HepG2 (cell line): ENCODE data around the gene SSX4B. TPM values are rescaled to one million over a fixed set of nuclear protein-coding genes. Genes with fewer than 3 reads are reported as not detected.

Experiments
- ATAC-seq: fragments of 200-7000 bp; cut with Tn5 transposase; 3 replicates; pipeline ENCODE4 v1.9.1; 2020; ENCODE audit warnings: mild to moderate bottlenecking, moderate library complexity
- BruUV-seq: library from RNA; stranded (reverse); fragments of 400-500 nt; replicated peaks from 2 replicates; lab custom pipeline; 2021; lab: Mats Ljungman, UMichigan
- CTCF ChIA-PET: fragments of 300-600 bp; formaldehyde crosslinking; extraction: SDS; loops from one replicate; lab custom pipeline; 2021; ENCODE audit warnings: low total read pairs, inconsistent platforms, low intra/inter-chr PET ratio; lab: Yijun Ruan, JAX
- POLR2A ChIA-PET: fragments of 350-600 bp; sonication (Branson Sonifier 250); formaldehyde crosslinking; loops from one replicate; lab custom pipeline; 2020; ENCODE audit warnings: antibody characterized with exemption, inconsistent platforms; lab: Yijun Ruan, JAX
- DNase-seq: peaks from one replicate; pipeline ENCODE4 v3.0.0-alpha.2; 2015; ENCODE audit warnings: low spot score
- FAIRE-seq: peaks from 3 replicates; lab custom pipeline; 2011; peaks lifted over from hg19 to GRCh38; lab: Jason Lieb, UNC
- H2AFZ ChIP-seq: one replicate; pipeline ENCODE4 v1.6.1; 2011; ENCODE audit warnings: low read length, inconsistent platforms
- H3K27ac ChIP-seq: fragments of 300-600 bp; 3 replicates; pipeline ENCODE4 v1.8.0; 2011; ENCODE audit warnings: mixed run types, mild to moderate bottlenecking, mixed read lengths, low read length, inconsistent platforms; ENCODE audit not compliant: insufficient read depth; ENCODE audit errors: extremely low read length
- H3K27me3 ChIP-seq, 2 experiments: fragments of 200-600 bp in 1 of 2; 2 replicates in 1 of 2; 3 replicates in 1 of 2; pipeline versions ENCODE4 v1.6.0 to v1.8.0; 2011; ENCODE audit warnings: low read length in 2 of 2, mild to moderate bottlenecking in 2 of 2, moderate library complexity in 2 of 2, inconsistent platforms in 1 of 2; ENCODE audit not compliant: insufficient read depth in 2 of 2, control insufficient read depth in 1 of 2
- H3K36me3 ChIP-seq, 2 experiments: fragments of 200-600 bp in 1 of 2; replicated peaks in 1 of 2; 2 replicates in 1 of 2; 3 replicates in 1 of 2; pipeline versions ENCODE4 v1.5.1 to v1.8.0; 2011; ENCODE audit warnings: low read length in 2 of 2, inconsistent platforms in 1 of 2; ENCODE audit not compliant: insufficient read depth in 2 of 2, control insufficient read depth in 1 of 2
- H3K4me1 ChIP-seq: 2 replicates; pipeline ENCODE4 v1.5.1; 2012; ENCODE audit warnings: low read length, inconsistent platforms; ENCODE audit not compliant: insufficient read depth
- H3K4me2 ChIP-seq: 2 replicates; pipeline ENCODE4 v1.6.0; 2011; ENCODE audit warnings: low read depth, low read length, inconsistent platforms
- H3K4me3 ChIP-seq, 3 experiments: fragments of 200-600 bp in 1 of 3; sonication (generic), shearing (Covaris generic) in 1 of 3; replicated peaks in 1 of 3; 2 replicates each; pipeline ENCODE4 v1.5.1; 2011 to 2016; ENCODE audit warnings: low read length in 3 of 3, inconsistent platforms in 2 of 3, low read depth in 2 of 3, mild to moderate bottlenecking in 2 of 3, control low read depth in 1 of 3, mixed read lengths in 1 of 3; ENCODE audit not compliant: insufficient read depth in 1 of 3
- H3K79me2 ChIP-seq: one replicate; pipeline ENCODE4 v1.6.1; 2011; ENCODE audit warnings: low read length, inconsistent platforms; ENCODE audit not compliant: insufficient read depth
- H3K9ac ChIP-seq: 2 replicates; pipeline ENCODE4 v1.6.0; 2011; ENCODE audit warnings: mild to moderate bottlenecking, low read depth, low read length, inconsistent platforms; ENCODE audit not compliant: insufficient read depth
- H3K9me3 ChIP-seq: 2 replicates; pipeline ENCODE4 v1.5.1; 2012; ENCODE audit warnings: mild to moderate bottlenecking, low read length
- H4K20me1 ChIP-seq: 2 replicates; pipeline ENCODE4 v1.6.0; 2011; ENCODE audit warnings: inconsistent platforms, mild to moderate bottlenecking, low read length, moderate library complexity; ENCODE audit not compliant: insufficient read depth
- HOXA3 ChIP-seq: sonication (generic); formaldehyde crosslinking; IDR thresholded peaks from 2 replicates; pipeline ENCODE4 v1.5.0; 2020; ENCODE audit warnings: missing genetic modification reagents
- MAFG ChIP-seq: sonication (generic); formaldehyde crosslinking; IDR thresholded peaks from 2 replicates; pipeline ENCODE4 v1.5.1; 2020; ENCODE audit warnings: mild to moderate bottlenecking, missing genetic modification reagents
- NR2C2 ChIP-seq: sonication (generic); formaldehyde crosslinking; IDR thresholded peaks from 2 replicates; pipeline ENCODE4 v1.4.0; 2020; ENCODE audit warnings: missing genetic modification reagents, mild to moderate bottlenecking, moderate library complexity, borderline replicate concordance
- PCBP1 ChIP-seq: fragments of 200-400 bp; formaldehyde crosslinking; IDR thresholded peaks from 2 replicates; pipeline ENCODE4 v1.6.1; 2017; ENCODE audit warnings: mild to moderate bottlenecking, low read depth, low read length, borderline replicate concordance
- SMARCC2 ChIP-seq: fragments of 450-650 bp; IDR thresholded peaks from 2 replicates; pipeline ENCODE4 v1.6.1; 2017; ENCODE audit warnings: antibody characterized with exemption, mild to moderate bottlenecking
- TSC22D2 ChIP-seq: sonication (generic); formaldehyde crosslinking; IDR thresholded peaks from 2 replicates; pipeline ENCODE4 v1.5.1; 2020; ENCODE audit warnings: missing genetic modification reagents, mild to moderate bottlenecking, borderline replicate concordance
- ZFP90 ChIP-seq: sonication (generic); formaldehyde crosslinking; IDR thresholded peaks from 2 replicates; pipeline ENCODE4 v1.8.0; 2022; ENCODE audit warnings: missing genetic modification reagents, mild to moderate bottlenecking, inconsistent platforms, borderline replicate concordance
- ZNF446 ChIP-seq: sonication (generic); formaldehyde crosslinking; IDR thresholded peaks from 2 replicates; pipeline ENCODE4 v1.5.0; 2020; ENCODE audit warnings: mild to moderate bottlenecking, missing genetic modification reagents
- WGBS: methylation state at CpG from one replicate; pipeline ENCODE4 v1.1.6; 2017; ENCODE audit warnings: low lambda C conversion rate; 5-methylcytosine and 5-hydroxymethylcytosine counted together
- in situ Hi-C: cut with HindIII; loops from 2 replicates; pipeline ENCODE4 v1.10.0; 2017; ENCODE audit warnings: low pct_unique_long_range_greater_than_20kb; ENCODE audit not compliant: extremely low pct_ligation_motif_present
- intact Hi-C: fragments of 100-400 bp; cut with micrococcal nuclease; formaldehyde crosslinking; loops from one replicate; pipeline ENCODE4 v1.10.0; 2022; ENCODE audit not compliant: unreplicated experiment
- polyA plus RNA-seq, 8 experiments: library from polyadenylated mRNA; depleted of rRNA in 3 of 8; stranded (reverse) in 7 of 8; unstranded in 1 of 8; fragments of >200 nt; fragmentation: Illumina TruSeq in 4 of 8; extraction: Trizol in 4 of 8; gene quantifications; 2 replicates each; pipeline versions ENCODE4 v1.2.1 to v1.2.3, GENCODE V29; 2011 to 2016; ENCODE audit warnings: low read depth in 4 of 8, missing spikeins in 1 of 8, mixed read lengths in 1 of 8; ENCODE audit not compliant: insufficient read depth in 1 of 8
- total RNA-seq, 5 experiments: library from RNA; depleted of rRNA; stranded (reverse); fragments of >200 nt; fragmentation: Illumina TruSeq; extraction: Trizol; gene quantifications; 2 replicates each; pipeline ENCODE4 v1.2.3, GENCODE V29; 2016; ENCODE audit warnings: low read depth in 1 of 5
- TF ChIP-seq, protein P1 (sequence below): sonication (generic); formaldehyde crosslinking; conservative IDR thresholded peaks from 2 replicates; pipeline ENCODE4 v1.4.0; 2020; ENCODE audit warnings: missing genetic modification reagents

The SSX4B gene
- total and polyA plus RNA-seq, 2 of the 13 experiments (the other 11 are each of a cell fraction or from before 2014, with no cell fraction given), result not detected

DNA sequence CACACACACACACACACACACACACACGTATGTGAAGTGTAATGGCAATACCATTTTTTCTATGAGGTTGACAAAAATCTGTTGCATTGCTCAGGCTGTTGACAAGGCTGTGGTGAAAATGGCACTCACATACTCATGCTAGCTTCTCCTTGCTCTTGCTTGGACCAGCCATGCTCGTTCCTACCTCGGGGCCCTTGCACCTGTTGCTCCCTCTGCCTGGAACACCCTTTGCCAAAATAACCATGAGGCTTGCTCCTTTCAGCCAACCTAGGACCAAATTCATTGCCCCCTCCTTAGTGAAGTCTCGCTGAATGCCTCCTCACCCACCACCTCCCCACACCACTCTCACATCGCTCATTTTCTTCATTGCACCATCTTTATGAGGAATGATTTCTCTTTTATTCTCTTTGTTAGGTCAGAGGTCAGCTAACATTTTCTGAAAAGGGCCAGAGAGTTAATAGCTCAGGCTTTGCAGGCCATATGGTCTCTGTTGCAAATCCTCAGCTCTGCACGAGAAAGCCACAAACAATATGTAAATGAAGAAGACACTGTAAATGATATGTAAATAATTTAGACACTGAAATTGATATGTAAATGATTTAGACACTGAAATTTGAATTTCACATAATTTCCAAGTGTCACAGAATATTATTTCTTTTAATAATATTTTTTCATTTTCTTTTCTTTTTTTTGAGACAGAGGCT lies 45.0 kb upstream of the SSX4B start (continued):
- TF ChIP-seq, protein P1, sequence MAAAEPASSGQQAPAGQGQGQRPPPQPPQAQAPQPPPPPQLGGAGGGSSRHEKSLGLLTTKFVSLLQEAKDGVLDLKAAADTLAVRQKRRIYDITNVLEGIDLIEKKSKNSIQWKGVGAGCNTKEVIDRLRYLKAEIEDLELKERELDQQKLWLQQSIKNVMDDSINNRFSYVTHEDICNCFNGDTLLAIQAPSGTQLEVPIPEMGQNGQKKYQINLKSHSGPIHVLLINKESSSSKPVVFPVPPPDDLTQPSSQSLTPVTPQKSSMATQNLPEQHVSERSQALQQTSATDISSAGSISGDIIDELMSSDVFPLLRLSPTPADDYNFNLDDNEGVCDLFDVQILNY (CRISPR knock-in tag), result no peak
- TF ChIP-seq, all 625 proteins: peak for 0

DNA sequence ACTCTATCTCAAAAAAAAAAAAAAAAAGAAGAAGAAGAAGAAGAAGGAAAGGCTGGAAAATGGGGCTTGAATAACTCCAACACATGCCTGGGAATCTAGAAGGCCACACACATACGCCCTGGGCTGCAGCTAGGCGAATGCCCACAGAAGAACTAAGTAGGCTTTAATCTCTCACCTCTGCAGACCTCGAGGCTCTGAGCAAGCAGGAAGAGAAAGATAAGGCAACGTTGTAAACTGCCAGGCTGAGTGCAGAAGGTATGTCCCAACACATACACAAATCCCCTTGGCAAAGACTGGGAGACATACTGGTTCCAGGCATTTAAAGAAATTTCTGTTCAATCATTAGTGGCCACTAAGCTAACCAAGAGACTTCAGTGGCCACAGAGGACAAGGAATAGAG lies 39.9 kb upstream of the SSX4B start:
- no peak for ATAC-seq
- H4K20me1 ChIP-seq, result no peaks in the 10 kb centered on the region
- H3K9me3 ChIP-seq, result no peaks in the 10 kb centered on the region
- no peaks in the 10 kb centered on the region for H3K4me1 ChIP-seq
- BruUV-seq, result no TSS peak
- ChIA-PET POLR2A (interaction anchor here (1.2 kb wide), 1 partner anchor 19 kb away, joined by 3 read pairs; no protein-coding TSS in a partner anchor), CTCF (no interaction called here)
- H3K36me3 ChIP-seq, result no peaks in the 10 kb centered on the region
- H3K27me3 ChIP-seq, result no peaks in the 10 kb centered on the region
- TF ChIP-seq ZFP90 (CRISPR knock-in tag), result no peak
- no peak for TF ChIP-seq PCBP1
- TF ChIP-seq TSC22D2 (CRISPR knock-in tag), result no peak
- no peak for TF ChIP-seq MAFG
- no peak for TF ChIP-seq ZNF446
- no peak for TF ChIP-seq SMARCC2
- no peak for TF ChIP-seq NR2C2
- TF ChIP-seq HOXA3 (CRISPR knock-in tag), result no peak
- no peak overlapping the region for H3K4me2 ChIP-seq
- WGBS, result 14% methylated on average over 4 of the region's 4 CpGs
- in situ Hi-C loops, result no loop called here
- no peak overlapping the region for H3K27ac ChIP-seq
- no peak for DNase-seq
- no peak for FAIRE-seq
- no peaks in the 10 kb centered on the region for H3K79me2 ChIP-seq
- intact Hi-C loops, result no loop called here
- no peak overlapping the region for H2AFZ ChIP-seq
- H3K9ac ChIP-seq, result no peak overlapping the region
- no peak overlapping the region for H3K4me3 ChIP-seq
